SU-DHL-6 (cell line): ENCODE data around the gene SLC35F5.

ENCODE experiments used
- H2AFZ ChIP-seq: fragments of 200-600 bp; sonication (generic); 2 replicates; pipeline ENCODE4 v1.6.1; 2014; ENCODE audit warnings: low read depth, mild to moderate bottlenecking, moderate library complexity, mixed read lengths, antibody characterized with exemption, low read length; ENCODE audit not compliant: severe bottlenecking
- H3F3A ChIP-seq: fragments of 200-600 bp; shearing (Covaris generic); 2 replicates; pipeline ENCODE4 v1.6.0; 2016; ENCODE audit warnings: antibody characterized with exemption, mild to moderate bottlenecking; ENCODE audit not compliant: insufficient read depth
- H3K27ac ChIP-seq: fragments of 200-600 bp; sonication (generic); 2 replicates; pipeline ENCODE4 v1.5.1; 2016; ENCODE audit warnings: low read depth, mild to moderate bottlenecking, low read length, moderate library complexity, mixed read lengths
- H3K27me3 ChIP-seq: fragments of 200-600 bp; sonication (generic), shearing (Covaris generic); 2 replicates; pipeline ENCODE4 v1.6.0; 2014; ENCODE audit warnings: mild to moderate bottlenecking, low read length
- H3K36me3 ChIP-seq: fragments of 200-600 bp; sonication (generic); 2 replicates; pipeline ENCODE4 v1.6.1; 2014; ENCODE audit warnings: mild to moderate bottlenecking, low read length, mixed read lengths
- H3K4me2 ChIP-seq: fragments of 300-600, 200-600 bp; shearing (Covaris generic), sonication (generic); 2 replicates; pipeline ENCODE4 v1.6.0; 2014; ENCODE audit warnings: low read length, low read depth, mild to moderate bottlenecking; ENCODE audit not compliant: poor library complexity, severe bottlenecking
- H3K4me3 ChIP-seq: fragments of 200-600 bp; sonication (generic); 2 replicates; pipeline ENCODE4 v1.5.1; 2014; ENCODE audit warnings: antibody characterized with exemption, low read length, mild to moderate bottlenecking, mixed read lengths; ENCODE audit not compliant: insufficient read depth, poor library complexity, severe bottlenecking
- H3K79me2 ChIP-seq: fragments of 200-600 bp; sonication (generic); 2 replicates; pipeline ENCODE4 v1.6.1; 2014; ENCODE audit warnings: mild to moderate bottlenecking, low read length, moderate library complexity; ENCODE audit not compliant: insufficient read depth
- H3K9ac ChIP-seq: fragments of 200-600 bp; sonication (generic); 2 replicates; pipeline ENCODE4 v1.7.0; 2014; ENCODE audit warnings: mild to moderate bottlenecking, low read length
- H3K9me2 ChIP-seq: fragments of 200-600 bp; sonication (generic); replicated peaks from 2 replicates; pipeline ENCODE4 v1.6.1; 2014; ENCODE audit warnings: low read length; ENCODE audit not compliant: insufficient read depth
- H3K9me3 ChIP-seq: fragments of 200-600 bp; sonication (generic); 2 replicates; pipeline ENCODE4 v1.6.1; 2014; ENCODE audit warnings: low read length, mixed read lengths; ENCODE audit not compliant: insufficient read depth
- H4K20me1 ChIP-seq: fragments of 200-600 bp; sonication (generic); 2 replicates; pipeline ENCODE4 v1.6.1; 2014; ENCODE audit warnings: low read depth, mild to moderate bottlenecking, antibody characterized with exemption, low read length, moderate library complexity, mixed read lengths
- EZH2phosphoT487 ChIP-seq: fragments of 200-600 bp; sonication (generic), shearing (Covaris generic); conservative IDR thresholded peaks from 2 replicates; pipeline ENCODE4 v1.6.1; 2018; ENCODE audit warnings: mild to moderate bottlenecking, antibody characterized with exemption, low read length, moderate library complexity, mixed read lengths
- TF ChIP-seq, protein P1 (sequence below): fragments of 200-600 bp; sonication (generic); IDR thresholded peaks from one replicate; pipeline ENCODE4 v1.5.1; 2017; ENCODE audit warnings: antibody characterized with exemption, mild to moderate bottlenecking, low read length, moderate library complexity; ENCODE audit not compliant: insufficient read depth, poor library complexity, severe bottlenecking

The SLC35F5 gene

DNA sequence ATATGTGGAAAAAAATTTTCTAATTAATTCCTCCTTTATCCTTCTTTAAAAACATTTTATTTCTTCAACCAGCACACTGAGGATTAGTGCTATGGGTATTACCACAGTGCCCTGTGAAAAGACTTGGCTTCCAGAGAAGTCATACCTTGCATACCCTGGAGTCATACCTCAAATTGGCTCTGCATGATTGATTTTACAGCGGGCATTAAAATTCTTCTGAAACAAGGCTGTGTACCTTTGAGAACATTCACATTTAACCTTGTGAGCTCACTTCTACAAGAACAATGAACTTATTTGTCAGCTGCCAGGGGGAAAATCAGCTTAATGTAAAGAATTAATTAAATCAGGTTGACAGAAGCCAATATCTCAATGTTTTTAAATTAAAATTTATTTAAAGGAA lies 44.6 kb downstream of the SLC35F5 start:
- no peak overlapping the region for H3K27ac ChIP-seq
- H3F3A ChIP-seq, result peaks cover 6% of the 10 kb centered on the region
- peaks cover 28% of the 10 kb centered on the region for H3K36me3 ChIP-seq
- H3K4me2 ChIP-seq, result no peak overlapping the region
- no peaks in the 10 kb centered on the region for H3K9me2 ChIP-seq
- H3K9ac ChIP-seq, result no peak overlapping the region
- no peak overlapping the region for H3K4me3 ChIP-seq
- H3K9me3 ChIP-seq, result no peaks in the 10 kb centered on the region
- TF ChIP-seq EZH2phosphoT487, result no peak
- TF ChIP-seq, protein P1, sequence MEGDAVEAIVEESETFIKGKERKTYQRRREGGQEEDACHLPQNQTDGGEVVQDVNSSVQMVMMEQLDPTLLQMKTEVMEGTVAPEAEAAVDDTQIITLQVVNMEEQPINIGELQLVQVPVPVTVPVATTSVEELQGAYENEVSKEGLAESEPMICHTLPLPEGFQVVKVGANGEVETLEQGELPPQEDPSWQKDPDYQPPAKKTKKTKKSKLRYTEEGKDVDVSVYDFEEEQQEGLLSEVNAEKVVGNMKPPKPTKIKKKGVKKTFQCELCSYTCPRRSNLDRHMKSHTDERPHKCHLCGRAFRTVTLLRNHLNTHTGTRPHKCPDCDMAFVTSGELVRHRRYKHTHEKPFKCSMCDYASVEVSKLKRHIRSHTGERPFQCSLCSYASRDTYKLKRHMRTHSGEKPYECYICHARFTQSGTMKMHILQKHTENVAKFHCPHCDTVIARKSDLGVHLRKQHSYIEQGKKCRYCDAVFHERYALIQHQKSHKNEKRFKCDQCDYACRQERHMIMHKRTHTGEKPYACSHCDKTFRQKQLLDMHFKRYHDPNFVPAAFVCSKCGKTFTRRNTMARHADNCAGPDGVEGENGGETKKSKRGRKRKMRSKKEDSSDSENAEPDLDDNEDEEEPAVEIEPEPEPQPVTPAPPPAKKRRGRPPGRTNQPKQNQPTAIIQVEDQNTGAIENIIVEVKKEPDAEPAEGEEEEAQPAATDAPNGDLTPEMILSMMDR, result no peak
- no peaks in the 10 kb centered on the region for H4K20me1 ChIP-seq
- H3K79me2 ChIP-seq, result no peaks in the 10 kb centered on the region; the same call in 1 of the 2 replicates
- H3K27me3 ChIP-seq, result no peaks in the 10 kb centered on the region
- H2AFZ ChIP-seq, result no peak overlapping the region

DNA sequence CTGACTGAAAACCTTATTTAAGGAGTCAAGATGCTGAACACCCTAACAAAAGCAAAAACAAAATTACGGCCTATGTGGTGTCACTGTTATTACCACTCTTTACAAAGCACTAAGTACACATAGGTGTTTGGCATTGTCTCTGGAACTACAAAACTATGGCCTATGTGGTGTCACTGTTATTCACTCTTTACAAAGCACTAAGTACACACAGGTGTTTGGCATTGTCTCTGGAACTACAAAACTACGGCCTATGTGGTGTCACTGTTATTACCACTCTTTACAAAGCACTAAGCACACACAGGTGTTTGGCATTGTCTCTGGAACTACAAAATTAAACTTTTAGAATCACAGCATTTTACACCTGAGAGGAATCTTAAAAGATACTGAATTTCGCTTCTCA lies 47.4 kb downstream of the SLC35F5 start:
- Histone ChIP-seq H3K9me2 (no peaks in the 10 kb centered on the region), H3K4me2 (no peak overlapping the region), H3F3A (peaks cover 6% of the 10 kb centered on the region), H3K4me3 (no peak overlapping the region), H3K9ac (no peak overlapping the region), H3K36me3 (peaks cover 12% of the 10 kb centered on the region), H4K20me1 (no peaks in the 10 kb centered on the region), H3K9me3 (no peaks in the 10 kb centered on the region), H2AFZ (no peak overlapping the region), H3K27me3 (no peaks in the 10 kb centered on the region), H3K79me2 (no peaks in the 10 kb centered on the region; the same call in 1 of the 2 replicates), H3K27ac (no peak overlapping the region)
- TF ChIP-seq EZH2phosphoT487, result no peak
- TF ChIP-seq, protein P1, result no peak

DNA sequence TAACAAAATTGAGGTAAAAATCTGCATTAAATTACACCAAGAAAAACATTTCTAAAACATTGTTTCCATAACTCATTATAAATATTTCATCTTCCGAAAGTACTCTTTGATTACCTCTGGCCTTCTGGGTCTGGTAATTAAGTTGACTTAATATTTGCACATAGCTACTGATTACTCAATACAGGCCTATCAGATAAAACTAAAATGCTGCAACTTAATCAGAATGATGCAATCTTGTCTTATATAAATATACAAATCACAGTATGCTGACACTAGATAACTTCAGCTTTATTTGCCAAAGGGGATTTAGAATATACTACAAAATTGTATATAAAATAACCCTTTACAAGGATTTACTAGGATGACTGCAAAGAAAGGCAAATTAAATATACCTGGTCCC lies 49.3 kb downstream of the SLC35F5 start:
- Histone ChIP-seq H3K9ac (no peak overlapping the region), H3K9me3 (no peaks in the 10 kb centered on the region), H3F3A (peaks cover 2% of the 10 kb centered on the region; the same call in 1 of the 2 replicates), H3K79me2 (no peaks in the 10 kb centered on the region), H3K27me3 (no peaks in the 10 kb centered on the region), H3K4me2 (no peak overlapping the region), H3K36me3 (no peaks in the 10 kb centered on the region), H3K27ac (no peak overlapping the region), H3K9me2 (no peaks in the 10 kb centered on the region), H4K20me1 (no peaks in the 10 kb centered on the region), H2AFZ (no peak overlapping the region), H3K4me3 (no peak overlapping the region)
- no peak for TF ChIP-seq EZH2phosphoT487
- TF ChIP-seq, protein P1, result no peak
